Glomerular visceral epithelial cell (primary cell): ENCODE results near the gene MASP1.

Experiments
- DNase-seq: peaks from one replicate; pipeline ENCODE4 v3.0.0-alpha.2; 2016; ENCODE audit errors: extremely low spot score

The MASP1 gene

DNA sequence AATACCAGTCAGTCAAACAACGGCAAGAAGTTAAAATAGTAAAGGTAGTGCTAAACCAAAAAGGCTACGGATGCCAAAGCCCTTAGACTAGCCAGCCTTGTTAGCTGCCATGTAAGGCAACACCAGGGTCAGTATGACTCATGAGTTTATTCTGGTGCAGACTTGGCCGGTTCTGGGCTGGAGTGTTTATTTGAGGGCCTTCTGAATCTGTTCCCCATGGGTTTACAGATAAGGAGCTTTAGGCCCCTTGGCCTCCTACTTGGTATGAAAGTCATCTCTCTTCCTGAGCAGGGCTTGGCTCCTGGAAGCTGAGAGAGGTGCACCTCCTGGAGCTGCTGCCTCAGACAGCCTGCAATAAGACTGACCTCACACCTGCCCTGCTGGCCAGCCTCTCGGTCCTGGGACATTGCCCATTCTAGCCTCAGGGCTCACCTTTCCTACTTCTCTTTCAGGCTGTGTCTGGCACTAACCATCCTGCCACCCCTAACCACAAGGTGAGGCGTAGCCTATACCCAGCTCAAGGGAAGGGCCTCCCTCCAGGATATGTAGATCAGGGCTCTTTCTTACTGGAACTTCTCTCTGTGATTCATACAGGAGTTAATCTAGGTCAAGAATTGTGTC, 104.6 kb downstream of the MASP1 start:
- DNase-seq = peak; percentile 11

DNA sequence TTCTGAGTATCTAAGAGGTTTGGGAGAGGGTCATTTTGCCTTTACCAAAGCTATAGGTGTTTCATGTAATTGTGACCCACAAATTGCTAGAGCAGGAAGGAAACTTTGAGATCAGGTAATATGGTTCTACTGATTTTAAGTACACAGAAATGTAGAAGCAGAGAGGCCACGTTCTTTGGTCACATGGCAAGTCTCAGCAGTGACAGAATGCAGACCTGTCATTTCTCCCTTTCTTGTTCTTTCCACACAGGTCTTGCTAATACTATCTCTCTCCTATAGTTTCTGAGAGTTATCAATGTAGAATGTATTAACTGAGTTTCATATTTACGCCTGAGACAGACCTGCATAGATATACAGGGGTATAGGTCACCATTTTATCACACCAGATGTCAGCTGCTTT, 105.2 kb downstream of the MASP1 start:
- no peak for DNase-seq

DNA sequence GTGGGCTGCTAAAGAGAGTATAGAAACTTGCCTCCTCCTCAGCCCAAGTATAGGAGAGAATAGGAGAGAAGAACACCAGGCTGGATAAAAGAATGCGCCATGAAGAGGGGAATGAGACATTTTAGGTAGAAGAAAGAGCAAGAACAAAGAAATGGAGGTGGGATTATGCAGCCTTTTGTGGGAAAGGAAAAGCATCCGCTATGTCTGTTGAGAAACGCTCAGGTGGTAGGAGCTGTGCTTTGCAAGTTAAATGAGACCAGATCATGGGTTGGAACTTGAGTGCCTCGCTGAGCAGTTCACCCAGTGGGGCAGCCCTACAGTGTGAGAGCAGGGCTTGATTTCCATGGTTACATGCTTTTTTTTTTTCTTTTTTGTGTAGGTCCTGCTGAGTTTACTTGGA, 105.8 kb downstream of the MASP1 start:
- DNase-seq = no peak
